HepG2 (cell line): ENCODE measurements around the gene RNASE4. TPM values are rescaled to one million over a fixed set of nuclear protein-coding genes. Genes with fewer than 3 reads are reported as not detected.

Source experiments
- AGO1 ChIP-seq: fragments of 200-400 bp; formaldehyde crosslinking; IDR thresholded peaks from 2 replicates; pipeline ENCODE4 v1.6.1; 2017; ENCODE audit warnings: mild to moderate bottlenecking, low read depth, low read length, moderate library complexity; ENCODE audit not compliant: poor library complexity, severe bottlenecking
- FOXJ3 ChIP-seq: sonication (generic); formaldehyde crosslinking; IDR thresholded peaks from 2 replicates; pipeline ENCODE4 v1.4.0; 2020; ENCODE audit warnings: missing genetic modification reagents, mild to moderate bottlenecking, borderline replicate concordance
- GTF2F1 ChIP-seq: fragments of 150-350 bp; IDR thresholded peaks from 2 replicates; pipeline ENCODE4 v1.6.1; 2014; ENCODE audit warnings: low read length
- KDM6A ChIP-seq: IDR thresholded peaks from 2 replicates; pipeline ENCODE4 v1.6.1; 2016; ENCODE audit warnings: low read depth
- TMF1 ChIP-seq: sonication (generic); formaldehyde crosslinking; IDR thresholded peaks from 2 replicates; pipeline ENCODE4 v1.8.1; 2022; ENCODE audit warnings: low read depth, missing genetic modification reagents
- ZBTB8A ChIP-seq: sonication (generic); formaldehyde crosslinking; IDR thresholded peaks from 2 replicates; pipeline ENCODE4 v1.4.0; 2020; ENCODE audit warnings: mild to moderate bottlenecking, low read depth, missing genetic modification reagents, borderline replicate concordance
- ZNF235 ChIP-seq: sonication (generic); formaldehyde crosslinking; IDR thresholded peaks from 2 replicates; pipeline ENCODE4 v1.8.1; 2023; ENCODE audit warnings: mild to moderate bottlenecking, missing genetic modification reagents, borderline replicate concordance
- ZNF562 ChIP-seq: sonication (generic); formaldehyde crosslinking; IDR thresholded peaks from 2 replicates; pipeline ENCODE4 v1.8.0; 2022; ENCODE audit warnings: missing genetic modification reagents, borderline replicate concordance
- ZNF777 ChIP-seq: sonication (generic); formaldehyde crosslinking; IDR thresholded peaks from 2 replicates; pipeline ENCODE4 v1.4.0; 2020; ENCODE audit warnings: missing genetic modification reagents
- polyA plus RNA-seq, 8 experiments: library from polyadenylated mRNA; depleted of rRNA in 3 of 8; stranded (reverse) in 7 of 8; unstranded in 1 of 8; fragments of >200 nt; fragmentation: Illumina TruSeq in 4 of 8; extraction: Trizol in 4 of 8; gene quantifications; 2 replicates each; pipeline versions ENCODE4 v1.2.1 to v1.2.3, GENCODE V29; 2011 to 2016; ENCODE audit warnings: low read depth in 4 of 8, missing spikeins in 1 of 8, mixed read lengths in 1 of 8; ENCODE audit not compliant: insufficient read depth in 1 of 8
- total RNA-seq, 5 experiments: library from RNA; depleted of rRNA; stranded (reverse); fragments of >200 nt; fragmentation: Illumina TruSeq; extraction: Trizol; gene quantifications; 2 replicates each; pipeline ENCODE4 v1.2.3, GENCODE V29; 2016; ENCODE audit warnings: low read depth in 1 of 5
- TF ChIP-seq, protein P1 (sequence below): sonication (generic); formaldehyde crosslinking; IDR thresholded peaks from 2 replicates; pipeline ENCODE4 v1.4.0; 2020; ENCODE audit warnings: mild to moderate bottlenecking, missing genetic modification reagents, borderline replicate concordance
- TF ChIP-seq, protein P2 (sequence below): sonication (generic); formaldehyde crosslinking; IDR thresholded peaks from 2 replicates; pipeline ENCODE4 v1.4.0; 2020; ENCODE audit warnings: mild to moderate bottlenecking, missing genetic modification reagents
- TF ChIP-seq, protein P3 (sequence below): sonication (generic); formaldehyde crosslinking; IDR thresholded peaks from 2 replicates; pipeline ENCODE4 v1.5.0; 2020; ENCODE audit warnings: missing genetic modification reagents
- TF ChIP-seq, protein P4 (sequence below): sonication (generic); formaldehyde crosslinking; IDR thresholded peaks from 2 replicates; pipeline ENCODE4 v1.5.0; 2020; ENCODE audit warnings: mild to moderate bottlenecking, missing genetic modification reagents, borderline replicate concordance

RNASE4 gene
- total and polyA plus RNA-seq, 2 of the 13 experiments (the other 11 are each of a cell fraction or from before 2014, with no cell fraction given) = 109 to 983 TPM

DNA sequence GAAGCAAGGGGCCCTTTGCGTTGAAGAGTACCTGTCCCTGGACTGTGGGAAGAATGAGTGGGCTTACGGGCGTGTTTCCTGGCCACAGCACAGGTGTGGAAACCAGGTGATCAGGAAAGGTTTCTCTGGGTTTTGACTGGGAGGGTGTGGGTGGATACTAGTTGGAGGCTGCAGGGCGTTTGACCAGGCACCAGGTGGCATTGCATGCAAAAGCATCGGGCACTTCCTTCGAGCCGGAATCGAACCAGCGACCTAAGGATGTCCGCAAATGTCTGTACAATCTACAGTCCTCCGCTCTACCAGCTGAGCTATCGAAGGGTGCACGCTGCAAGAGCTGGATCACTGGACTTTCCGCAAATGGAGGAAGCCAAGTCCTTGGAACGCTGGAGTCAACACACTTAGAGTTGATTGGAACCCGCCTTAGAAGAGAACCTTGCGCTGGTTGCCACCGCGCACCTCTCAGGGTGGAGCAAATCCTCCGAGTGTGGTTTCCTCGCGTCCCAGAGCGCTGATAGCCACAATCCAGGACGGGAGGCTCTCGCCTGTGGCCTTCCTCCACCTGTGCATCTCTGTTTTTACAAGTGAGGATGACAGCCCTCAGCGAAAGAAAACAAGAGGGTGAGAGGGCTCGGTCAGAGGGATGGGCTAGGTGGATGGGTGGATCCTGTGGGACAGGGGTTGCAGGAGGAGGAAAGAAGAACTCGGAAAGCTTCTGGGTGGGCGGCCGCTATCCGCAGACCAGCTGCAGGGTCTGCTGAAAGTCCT, 21.2 kb upstream of the RNASE4 start (continued):
- TF ChIP-seq, protein P1, sequence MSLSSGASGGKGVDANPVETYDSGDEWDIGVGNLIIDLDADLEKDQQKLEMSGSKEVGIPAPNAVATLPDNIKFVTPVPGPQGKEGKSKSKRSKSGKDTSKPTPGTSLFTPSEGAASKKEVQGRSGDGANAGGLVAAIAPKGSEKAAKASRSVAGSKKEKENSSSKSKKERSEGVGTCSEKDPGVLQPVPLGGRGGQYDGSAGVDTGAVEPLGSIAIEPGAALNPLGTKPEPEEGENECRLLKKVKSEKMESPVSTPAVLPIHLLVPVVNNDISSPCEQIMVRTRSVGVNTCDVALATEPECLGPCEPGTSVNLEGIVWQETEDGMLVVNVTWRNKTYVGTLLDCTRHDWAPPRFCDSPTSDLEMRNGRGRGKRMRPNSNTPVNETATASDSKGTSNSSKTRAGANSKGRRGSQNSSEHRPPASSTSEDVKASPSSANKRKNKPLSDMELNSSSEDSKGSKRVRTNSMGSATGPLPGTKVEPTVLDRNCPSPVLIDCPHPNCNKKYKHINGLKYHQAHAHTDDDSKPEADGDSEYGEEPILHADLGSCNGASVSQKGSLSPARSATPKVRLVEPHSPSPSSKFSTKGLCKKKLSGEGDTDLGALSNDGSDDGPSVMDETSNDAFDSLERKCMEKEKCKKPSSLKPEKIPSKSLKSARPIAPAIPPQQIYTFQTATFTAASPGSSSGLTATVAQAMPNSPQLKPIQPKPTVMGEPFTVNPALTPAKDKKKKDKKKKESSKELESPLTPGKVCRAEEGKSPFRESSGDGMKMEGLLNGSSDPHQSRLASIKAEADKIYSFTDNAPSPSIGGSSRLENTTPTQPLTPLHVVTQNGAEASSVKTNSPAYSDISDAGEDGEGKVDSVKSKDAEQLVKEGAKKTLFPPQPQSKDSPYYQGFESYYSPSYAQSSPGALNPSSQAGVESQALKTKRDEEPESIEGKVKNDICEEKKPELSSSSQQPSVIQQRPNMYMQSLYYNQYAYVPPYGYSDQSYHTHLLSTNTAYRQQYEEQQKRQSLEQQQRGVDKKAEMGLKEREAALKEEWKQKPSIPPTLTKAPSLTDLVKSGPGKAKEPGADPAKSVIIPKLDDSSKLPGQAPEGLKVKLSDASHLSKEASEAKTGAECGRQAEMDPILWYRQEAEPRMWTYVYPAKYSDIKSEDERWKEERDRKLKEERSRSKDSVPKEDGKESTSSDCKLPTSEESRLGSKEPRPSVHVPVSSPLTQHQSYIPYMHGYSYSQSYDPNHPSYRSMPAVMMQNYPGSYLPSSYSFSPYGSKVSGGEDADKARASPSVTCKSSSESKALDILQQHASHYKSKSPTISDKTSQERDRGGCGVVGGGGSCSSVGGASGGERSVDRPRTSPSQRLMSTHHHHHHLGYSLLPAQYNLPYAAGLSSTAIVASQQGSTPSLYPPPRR (CRISPR knock-in tag) = no peak; the same call in 1 of the 2 replicates
- TF ChIP-seq ZNF235 (no peak; the same call in 1 of the 2 replicates), TMF1 (no peak), GTF2F1 (no peak), KDM6A (CRISPR knock-in tag) (no peak), ZNF562 (no peak), ZBTB8A (CRISPR knock-in tag) (no peak), FOXJ3 (CRISPR knock-in tag) (no peak), AGO1 (no peak), ZNF777 (CRISPR knock-in tag) (no peak)
- TF ChIP-seq, protein P2, sequence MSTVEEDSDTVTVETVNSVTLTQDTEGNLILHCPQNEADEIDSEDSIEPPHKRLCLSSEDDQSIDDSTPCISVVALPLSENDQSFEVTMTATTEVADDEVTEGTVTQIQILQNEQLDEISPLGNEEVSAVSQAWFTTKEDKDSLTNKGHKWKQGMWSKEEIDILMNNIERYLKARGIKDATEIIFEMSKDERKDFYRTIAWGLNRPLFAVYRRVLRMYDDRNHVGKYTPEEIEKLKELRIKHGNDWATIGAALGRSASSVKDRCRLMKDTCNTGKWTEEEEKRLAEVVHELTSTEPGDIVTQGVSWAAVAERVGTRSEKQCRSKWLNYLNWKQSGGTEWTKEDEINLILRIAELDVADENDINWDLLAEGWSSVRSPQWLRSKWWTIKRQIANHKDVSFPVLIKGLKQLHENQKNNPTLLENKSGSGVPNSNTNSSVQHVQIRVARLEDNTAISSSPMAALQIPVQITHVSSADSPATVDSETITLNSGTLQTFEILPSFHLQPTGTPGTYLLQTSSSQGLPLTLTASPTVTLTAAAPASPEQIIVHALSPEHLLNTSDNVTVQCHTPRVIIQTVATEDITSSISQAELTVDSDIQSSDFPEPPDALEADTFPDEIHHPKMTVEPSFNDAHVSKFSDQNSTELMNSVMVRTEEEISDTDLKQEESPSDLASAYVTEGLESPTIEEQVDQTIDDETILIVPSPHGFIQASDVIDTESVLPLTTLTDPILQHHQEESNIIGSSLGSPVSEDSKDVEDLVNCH (CRISPR knock-in tag) = no peak
- TF ChIP-seq, protein P3, sequence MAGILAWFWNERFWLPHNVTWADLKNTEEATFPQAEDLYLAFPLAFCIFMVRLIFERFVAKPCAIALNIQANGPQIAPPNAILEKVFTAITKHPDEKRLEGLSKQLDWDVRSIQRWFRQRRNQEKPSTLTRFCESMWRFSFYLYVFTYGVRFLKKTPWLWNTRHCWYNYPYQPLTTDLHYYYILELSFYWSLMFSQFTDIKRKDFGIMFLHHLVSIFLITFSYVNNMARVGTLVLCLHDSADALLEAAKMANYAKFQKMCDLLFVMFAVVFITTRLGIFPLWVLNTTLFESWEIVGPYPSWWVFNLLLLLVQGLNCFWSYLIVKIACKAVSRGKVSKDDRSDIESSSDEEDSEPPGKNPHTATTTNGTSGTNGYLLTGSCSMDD (CRISPR knock-in tag) = no peak
- TF ChIP-seq, protein P4, sequence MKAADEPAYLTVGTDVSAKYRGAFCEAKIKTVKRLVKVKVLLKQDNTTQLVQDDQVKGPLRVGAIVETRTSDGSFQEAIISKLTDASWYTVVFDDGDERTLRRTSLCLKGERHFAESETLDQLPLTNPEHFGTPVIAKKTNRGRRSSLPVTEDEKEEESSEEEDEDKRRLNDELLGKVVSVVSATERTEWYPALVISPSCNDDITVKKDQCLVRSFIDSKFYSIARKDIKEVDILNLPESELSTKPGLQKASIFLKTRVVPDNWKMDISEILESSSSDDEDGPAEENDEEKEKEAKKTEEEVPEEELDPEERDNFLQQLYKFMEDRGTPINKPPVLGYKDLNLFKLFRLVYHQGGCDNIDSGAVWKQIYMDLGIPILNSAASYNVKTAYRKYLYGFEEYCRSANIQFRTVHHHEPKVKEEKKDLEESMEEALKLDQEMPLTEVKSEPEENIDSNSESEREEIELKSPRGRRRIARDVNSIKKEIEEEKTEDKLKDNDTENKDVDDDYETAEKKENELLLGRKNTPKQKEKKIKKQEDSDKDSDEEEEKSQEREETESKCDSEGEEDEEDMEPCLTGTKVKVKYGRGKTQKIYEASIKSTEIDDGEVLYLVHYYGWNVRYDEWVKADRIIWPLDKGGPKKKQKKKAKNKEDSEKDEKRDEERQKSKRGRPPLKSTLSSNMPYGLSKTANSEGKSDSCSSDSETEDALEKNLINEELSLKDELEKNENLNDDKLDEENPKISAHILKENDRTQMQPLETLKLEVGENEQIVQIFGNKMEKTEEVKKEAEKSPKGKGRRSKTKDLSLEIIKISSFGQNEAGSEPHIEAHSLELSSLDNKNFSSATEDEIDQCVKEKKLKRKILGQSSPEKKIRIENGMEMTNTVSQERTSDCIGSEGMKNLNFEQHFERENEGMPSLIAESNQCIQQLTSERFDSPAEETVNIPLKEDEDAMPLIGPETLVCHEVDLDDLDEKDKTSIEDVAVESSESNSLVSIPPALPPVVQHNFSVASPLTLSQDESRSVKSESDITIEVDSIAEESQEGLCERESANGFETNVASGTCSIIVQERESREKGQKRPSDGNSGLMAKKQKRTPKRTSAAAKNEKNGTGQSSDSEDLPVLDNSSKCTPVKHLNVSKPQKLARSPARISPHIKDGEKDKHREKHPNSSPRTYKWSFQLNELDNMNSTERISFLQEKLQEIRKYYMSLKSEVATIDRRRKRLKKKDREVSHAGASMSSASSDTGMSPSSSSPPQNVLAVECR (CRISPR knock-in tag) = no peak
